Adrenal gland (tissue), 12 donors: ENCODE data around the gene ANKRD44. TPM values are rescaled to one million over a fixed set of nuclear protein-coding genes. Genes with fewer than 3 reads are reported as not detected.

Source experiments
- DNase-seq, 7 donors: peaks; one replicate each; pipeline ENCODE4 v3.0.0-alpha.2; 2019 to 2020
- H3K27ac ChIP-seq, 5 donors: fragments of 200-600 bp; sonication (generic) in 4 of 5; 1 replicate in 3 of 5; 2 replicates in 2 of 5; pipeline versions ENCODE4 v1.5.1 to v1.8.0; 2016 to 2020; ENCODE audit warnings: mild to moderate bottlenecking in 1 of 5
- H3K27me3 ChIP-seq: fragments of 200-600 bp; 2 replicates; pipeline ENCODE4 v1.8.0; 2021
- H3K36me3 ChIP-seq, 2 donors: fragments of 200-600 bp; replicated peaks in 1 of 2; 1 replicate in 1 of 2; 2 replicates in 1 of 2; pipeline versions ENCODE4 v1.5.1 to v1.8.0; 2018 to 2022
- H3K4me1 ChIP-seq, 2 donors: fragments of 200-600 bp; replicated peaks in 1 of 2; 1 replicate in 1 of 2; 2 replicates in 1 of 2; pipeline versions ENCODE4 v1.5.1 to v1.8.0; 2018 to 2021
- H3K4me3 ChIP-seq, 4 donors: fragments of 200-600 bp; sonication (generic) in 3 of 4; one replicate each; pipeline ENCODE4 v1.5.1; 2016 to 2018
- H3K9me3 ChIP-seq, 3 donors: fragments of 200-600 bp; sonication (generic) in 1 of 3; replicated peaks in 1 of 3; 1 replicate in 2 of 3; 2 replicates in 1 of 3; pipeline versions ENCODE4 v1.5.1 to v1.8.0; 2016 to 2021
- POLR2A ChIP-seq, 2 donors: fragments of 450-650 bp; IDR thresholded peaks; one replicate each; pipeline ENCODE4 v1.6.1; 2017; ENCODE audit warnings: antibody characterized with exemption in 2 of 2, mild to moderate bottlenecking in 2 of 2, moderate library complexity in 1 of 2
- WGBS, 4 donors: extraction: QIAGEN DNeasy Blood & Tissue Kit in 2 of 4; methylation state at CpG; one replicate each; pipeline versions ENCODE4 v1.1.5 to v1.1.7; 2013 to 2017; 5-methylcytosine and 5-hydroxymethylcytosine counted together
- intact Hi-C, 2 donors: fragments of 100-400 bp; cut with DNase I; formaldehyde crosslinking; loops; one replicate each; pipeline versions ENCODE4 v1.14.1 to v1.15.0; 2022 to 2023
- polyA plus RNA-seq, 3 donors: library from polyadenylated mRNA; stranded (reverse); fragments of 200-250 nt in 2 of 3; fragments of 350-450 nt in 1 of 3; fragmentation: Illumina TruSeq in 1 of 3; extraction: RNeasy Lipid Tissue Mini Kit (QIAGEN cat#74804) in 1 of 3; gene quantifications; one replicate each; pipeline ENCODE4 v1.2.3, GENCODE V29; 2013 to 2014
- total RNA-seq, 9 donors: library from RNA; depleted of rRNA in 4 of 9; stranded (reverse); fragments of >200 nt in 4 of 9; fragments of 120-200 nt in 1 of 9; fragmentation: NEBNext Ultra II Directional in 1 of 9; extraction: Animal tissue kit (Norgen Biotek cat#: 25700) in 1 of 9; gene quantifications; one replicate each; pipeline versions ENCODE4 v1.1.0 to v1.2.4, GENCODE V29; 2013 to 2023
- TF ChIP-seq, protein P1 (sequence below), 6 experiments: fragments of 450-650 bp in 4 of 6; fragments of 200-600 bp in 2 of 6; sonication (generic) in 1 of 6; IDR thresholded peaks; 1 replicate in 5 of 6; 2 replicates in 1 of 6; pipeline versions ENCODE4 v1.5.1 to v1.8.0; 2016 to 2021; ENCODE audit warnings: antibody characterized with exemption in 6 of 6, mild to moderate bottlenecking in 2 of 6, moderate library complexity in 1 of 6
- donor health status: healthy with polysubstance abuse.
- donor health status: Bipolar disorder and iron deficiency.
- donor health status: DM: yes; HTN: yes; CAD: no.
- donor health status: DM: no; HTN: no; CAD: no.
- donor health status: DM: no; HTN: no; CAD: no.
- donor health status: DM: yes; HTN: yes; CAD: no.

Gene ANKRD44
- total and polyA plus RNA-seq, 12 donors = 3.8 to 40.2 (median 21.3) TPM

DNA sequence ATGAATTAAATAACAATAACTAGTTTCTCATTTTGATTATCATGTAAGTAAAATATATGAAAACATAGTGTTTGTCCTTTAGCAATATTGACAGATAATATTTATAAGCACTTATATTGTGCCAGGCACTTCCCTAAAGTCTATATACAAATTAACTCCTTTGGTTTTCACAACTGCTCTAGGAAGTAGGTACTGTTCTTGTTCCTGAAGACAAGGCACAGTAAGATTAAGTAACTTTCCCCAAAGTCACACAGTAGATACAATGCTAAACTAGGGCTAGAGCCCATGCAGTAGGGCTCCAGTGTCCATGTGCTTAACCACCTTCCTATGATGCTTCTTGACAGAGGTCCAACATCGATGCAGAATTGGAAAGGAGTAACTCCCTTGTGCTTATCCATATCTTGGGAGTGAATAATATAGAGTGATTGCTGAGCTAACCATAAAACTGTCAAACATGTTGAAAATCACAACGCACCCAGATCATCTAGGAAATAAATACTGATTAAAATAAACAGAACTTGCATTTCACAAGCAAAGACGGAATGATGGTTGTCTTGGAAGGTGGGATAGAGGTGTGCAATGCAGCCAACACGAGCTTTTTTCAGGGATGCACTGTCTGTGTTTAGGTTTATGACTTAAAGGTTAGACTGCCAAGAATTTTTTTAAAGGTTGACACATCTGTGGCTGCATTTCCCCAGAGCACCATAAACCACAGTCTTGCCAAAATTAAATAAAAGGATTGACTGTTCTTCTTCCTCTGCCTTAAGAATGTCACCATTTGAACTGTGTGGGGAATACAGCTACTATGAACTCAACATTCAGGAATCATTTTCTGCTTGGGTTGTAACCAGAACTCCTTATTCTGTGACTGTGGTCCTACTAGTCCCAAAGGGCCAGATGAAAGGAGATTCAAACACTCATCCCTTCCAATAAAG lies 80.8 kb downstream of the ANKRD44 start:
- TF ChIP-seq POLR2A (IDR thresholded peaks at IDR 0.05) = no peak
- TF ChIP-seq, protein P1, sequence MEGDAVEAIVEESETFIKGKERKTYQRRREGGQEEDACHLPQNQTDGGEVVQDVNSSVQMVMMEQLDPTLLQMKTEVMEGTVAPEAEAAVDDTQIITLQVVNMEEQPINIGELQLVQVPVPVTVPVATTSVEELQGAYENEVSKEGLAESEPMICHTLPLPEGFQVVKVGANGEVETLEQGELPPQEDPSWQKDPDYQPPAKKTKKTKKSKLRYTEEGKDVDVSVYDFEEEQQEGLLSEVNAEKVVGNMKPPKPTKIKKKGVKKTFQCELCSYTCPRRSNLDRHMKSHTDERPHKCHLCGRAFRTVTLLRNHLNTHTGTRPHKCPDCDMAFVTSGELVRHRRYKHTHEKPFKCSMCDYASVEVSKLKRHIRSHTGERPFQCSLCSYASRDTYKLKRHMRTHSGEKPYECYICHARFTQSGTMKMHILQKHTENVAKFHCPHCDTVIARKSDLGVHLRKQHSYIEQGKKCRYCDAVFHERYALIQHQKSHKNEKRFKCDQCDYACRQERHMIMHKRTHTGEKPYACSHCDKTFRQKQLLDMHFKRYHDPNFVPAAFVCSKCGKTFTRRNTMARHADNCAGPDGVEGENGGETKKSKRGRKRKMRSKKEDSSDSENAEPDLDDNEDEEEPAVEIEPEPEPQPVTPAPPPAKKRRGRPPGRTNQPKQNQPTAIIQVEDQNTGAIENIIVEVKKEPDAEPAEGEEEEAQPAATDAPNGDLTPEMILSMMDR (IDR thresholded peaks at IDR 0.05) = no peak
- WGBS, 4 donors = 60 to 80% (median 66%) methylated on average over 4 of the region's 4 CpGs
- H3K4me3 ChIP-seq = no peak overlapping the region
- no peak for DNase-seq
- peaks cover 0 to 4% of the 10 kb centered on the region in 2 donors for H3K4me1 ChIP-seq
- H3K9me3 ChIP-seq = no peaks in the 10 kb centered on the region
- no peak overlapping the region for H3K27ac ChIP-seq
- no peaks in the 10 kb centered on the region for H3K36me3 ChIP-seq
- H3K27me3 ChIP-seq = no peaks in the 10 kb centered on the region
- intact Hi-C loops = no loop called here

DNA sequence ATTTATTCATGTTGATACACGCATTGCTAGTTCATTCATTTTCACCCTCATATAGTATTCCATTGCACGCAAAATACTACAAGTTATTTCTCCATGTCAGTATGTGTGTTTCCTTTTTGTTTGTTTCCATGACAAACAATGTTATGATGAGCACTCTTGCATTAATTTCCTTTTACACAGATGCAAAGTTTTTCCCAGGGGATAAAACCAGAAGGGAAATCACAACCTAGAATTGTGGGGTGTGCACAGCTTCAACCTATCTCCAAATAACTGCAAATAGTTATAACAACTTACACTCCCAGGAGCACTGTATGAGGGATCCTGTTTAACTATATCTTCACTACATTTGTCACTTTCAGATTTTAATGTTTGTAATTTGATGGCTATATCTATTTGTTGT lies 87.1 kb downstream of the ANKRD44 start:
- TF ChIP-seq, protein P1 (IDR thresholded peaks at IDR 0.05) = no peak
- TF ChIP-seq POLR2A (IDR thresholded peaks at IDR 0.05) = no peak
- intact Hi-C loops = no loop called here
- 95 to 98% (median 96%) methylated on average over 2 of the region's 2 CpGs for WGBS, 4 donors
- no peaks in the 10 kb centered on the region for H3K9me3 ChIP-seq
- H3K4me1 ChIP-seq = peaks cover 0 to 9% of the 10 kb centered on the region in 2 donors
- no peaks in the 10 kb centered on the region for H3K27me3 ChIP-seq
- H3K36me3 ChIP-seq = no peaks in the 10 kb centered on the region
- no peak overlapping the region for H3K27ac ChIP-seq
- no peak for DNase-seq
- H3K4me3 ChIP-seq = no peak overlapping the region

DNA sequence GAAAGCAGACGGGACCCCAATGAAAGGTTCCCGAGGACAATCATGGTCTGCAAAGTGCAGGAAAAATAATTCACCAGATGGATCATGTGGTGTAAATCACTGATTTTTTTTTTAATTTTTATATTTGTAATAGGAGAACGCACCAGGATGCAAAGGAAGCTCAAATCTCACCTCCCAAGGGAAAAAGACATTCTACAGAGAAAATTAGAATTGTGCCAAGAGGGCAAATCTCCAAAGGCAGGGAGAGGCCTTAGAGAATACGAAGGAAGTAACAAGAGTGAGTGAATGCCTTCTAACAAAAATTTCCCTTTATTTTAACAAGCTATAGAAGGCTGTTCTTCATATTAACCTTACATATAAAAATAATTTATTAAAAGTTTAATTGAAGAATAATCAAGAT lies 90.9 kb downstream of the ANKRD44 start:
- no peaks in the 10 kb centered on the region for H3K9me3 ChIP-seq
- H3K27ac ChIP-seq = no peak overlapping the region
- H3K4me3 ChIP-seq = no peak overlapping the region
- peaks cover 5 to 27% of the 10 kb centered on the region in 2 donors for H3K4me1 ChIP-seq
- TF ChIP-seq POLR2A (IDR thresholded peaks at IDR 0.05) = no peak
- TF ChIP-seq, protein P1 (IDR thresholded peaks at IDR 0.05) = no peak
- no peak for DNase-seq
- intact Hi-C loops = no loop called here
- WGBS, 4 donors = 82 to 86% (median 85%) methylated on average over 4 of the region's 4 CpGs
- H3K27me3 ChIP-seq = no peaks in the 10 kb centered on the region
- no peaks in the 10 kb centered on the region for H3K36me3 ChIP-seq

DNA sequence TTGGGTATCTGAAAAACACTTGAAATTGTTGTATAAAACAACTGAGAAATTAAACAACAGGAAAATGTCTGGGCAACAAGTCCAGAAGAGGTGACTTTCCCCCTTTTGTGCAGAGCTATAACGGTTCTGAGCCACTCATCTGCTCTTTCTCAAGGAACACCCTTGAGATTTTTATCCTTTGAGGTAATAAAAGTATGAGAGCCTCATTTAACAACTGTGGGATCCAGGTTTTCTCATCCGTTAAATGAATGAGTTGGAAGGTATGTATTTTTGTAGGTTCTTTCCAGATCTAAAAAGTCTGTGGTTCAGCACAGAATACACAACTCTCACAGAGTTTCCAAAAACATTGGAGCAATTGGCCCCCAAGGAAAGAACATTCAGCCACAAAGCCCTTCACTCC lies 93.0 kb downstream of the ANKRD44 start:
- H3K9me3 ChIP-seq = no peaks in the 10 kb centered on the region
- H3K27ac ChIP-seq = peak overlapping the region in 1 of 5 donors; percentile 61
- WGBS, 4 donors = 50 to 98% (median 83%) methylated on average over 2 of the region's 2 CpGs
- H3K4me3 ChIP-seq = no peak overlapping the region
- no peaks in the 10 kb centered on the region for H3K36me3 ChIP-seq
- H3K27me3 ChIP-seq = no peaks in the 10 kb centered on the region
- peaks cover 11 to 33% of the 10 kb centered on the region in 2 donors for H3K4me1 ChIP-seq
- DNase-seq = no peak
- TF ChIP-seq, protein P1 (IDR thresholded peaks at IDR 0.05) = no peak
- no peak for TF ChIP-seq POLR2A (IDR thresholded peaks at IDR 0.05)
- intact Hi-C loops = no loop called here
